HepG2 (cell line): Measurements from ENCODE around the gene AK9. TPM values are rescaled to one million over a fixed set of nuclear protein-coding genes. Genes with fewer than 3 reads are reported as not detected.

Experiments used
- ADNP ChIP-seq: sonication (generic); formaldehyde crosslinking; IDR thresholded peaks from 2 replicates; pipeline ENCODE4 v1.4.0; 2020; ENCODE audit warnings: missing genetic modification reagents
- BCL6 ChIP-seq: IDR thresholded peaks from 2 replicates; pipeline ENCODE4 v1.6.1; 2016; ENCODE audit warnings: missing genetic modification reagents, missing compliant biosample characterization
- CC2D1A ChIP-seq: sonication (generic); formaldehyde crosslinking; IDR thresholded peaks from 2 replicates; pipeline ENCODE4 v1.8.1; 2023; ENCODE audit warnings: mild to moderate bottlenecking, missing genetic modification reagents
- CSRNP1 ChIP-seq: sonication (generic); formaldehyde crosslinking; IDR thresholded peaks from 2 replicates; pipeline ENCODE4 v1.8.1; 2023; ENCODE audit warnings: mild to moderate bottlenecking, missing genetic modification reagents
- DMAP1 ChIP-seq: IDR thresholded peaks from 2 replicates; pipeline ENCODE4 v1.6.1; 2016
- HNRNPH1 ChIP-seq: fragments of 200-400 bp; formaldehyde crosslinking; optimal IDR thresholded peaks from 2 replicates; pipeline ENCODE3; 2017; ENCODE audit warnings: mild to moderate bottlenecking, low read depth, low read length
- HNRNPUL1 ChIP-seq: fragments of 200-400 bp; formaldehyde crosslinking; IDR thresholded peaks from 2 replicates; pipeline ENCODE4 v1.6.1; 2017; ENCODE audit warnings: low read depth, mild to moderate bottlenecking, low read length, moderate library complexity
- KLF11 ChIP-seq: IDR thresholded peaks from 2 replicates; pipeline ENCODE4 v1.6.1; 2016; ENCODE audit warnings: missing compliant biosample characterization
- NR1H2 ChIP-seq: sonication (generic); formaldehyde crosslinking; IDR thresholded peaks from 2 replicates; pipeline ENCODE4 v1.8.1; 2022; ENCODE audit warnings: low read depth, missing genetic modification reagents, borderline replicate concordance
- PHF5A ChIP-seq: IDR thresholded peaks from one replicate; pipeline ENCODE4 v1.6.1; 2018; ENCODE audit warnings: low read depth, missing genetic modification reagents; ENCODE audit not compliant: unreplicated experiment
- RERE ChIP-seq: IDR thresholded peaks from 2 replicates; pipeline ENCODE4 v1.6.1; 2016; ENCODE audit warnings: low read depth, missing genetic modification reagents, missing compliant biosample characterization
- RFX1 ChIP-seq: fragments of 450-650 bp; IDR thresholded peaks from 2 replicates; pipeline ENCODE4 v1.6.1; 2017
- RFXANK ChIP-seq: IDR thresholded peaks from 2 replicates; pipeline ENCODE4 v1.6.1; 2016
- RNF219 ChIP-seq: sonication (generic); formaldehyde crosslinking; IDR thresholded peaks from 2 replicates; pipeline ENCODE4 v1.5.0; 2020; ENCODE audit warnings: mild to moderate bottlenecking, missing genetic modification reagents
- SAP130 ChIP-seq: IDR thresholded peaks from 2 replicates; pipeline ENCODE4 v1.6.1; 2016; ENCODE audit warnings: low read depth
- TEAD2 ChIP-seq: sonication (generic); formaldehyde crosslinking; IDR thresholded peaks from 2 replicates; pipeline ENCODE4 v1.9.0; 2021; ENCODE audit warnings: missing genetic modification reagents
- ZNF160 ChIP-seq: sonication (generic); formaldehyde crosslinking; IDR thresholded peaks from 2 replicates; pipeline ENCODE4 v1.8.0; 2022; ENCODE audit warnings: mild to moderate bottlenecking, inconsistent platforms, missing genetic modification reagents
- ZNF234 ChIP-seq: sonication (generic); formaldehyde crosslinking; conservative IDR thresholded peaks from 2 replicates; pipeline ENCODE4 v1.5.1; 2020; ENCODE audit warnings: mild to moderate bottlenecking, missing genetic modification reagents
- ZNF441 ChIP-seq: sonication (generic); formaldehyde crosslinking; IDR thresholded peaks from 2 replicates; pipeline ENCODE4 v1.7.0; 2021; ENCODE audit warnings: missing genetic modification reagents, borderline replicate concordance
- ZNF605 ChIP-seq: sonication (generic); formaldehyde crosslinking; IDR thresholded peaks from 2 replicates; pipeline ENCODE4 v1.8.0; 2022; ENCODE audit warnings: mild to moderate bottlenecking, missing genetic modification reagents
- ZNF616 ChIP-seq: sonication (generic); formaldehyde crosslinking; IDR thresholded peaks from 2 replicates; pipeline ENCODE4 v1.5.0; 2020; ENCODE audit warnings: low read depth, mild to moderate bottlenecking, missing genetic modification reagents
- ZNF749 ChIP-seq: sonication (generic); formaldehyde crosslinking; IDR thresholded peaks from 2 replicates; pipeline ENCODE4 v1.8.0; 2022; ENCODE audit warnings: mild to moderate bottlenecking, missing genetic modification reagents, moderate library complexity, borderline replicate concordance
- ZZZ3 ChIP-seq: sonication (generic); formaldehyde crosslinking; IDR thresholded peaks from 2 replicates; pipeline ENCODE4 v1.4.0; 2020; ENCODE audit warnings: missing genetic modification reagents, mild to moderate bottlenecking, borderline replicate concordance
- polyA plus RNA-seq, 8 experiments: library from polyadenylated mRNA; depleted of rRNA in 3 of 8; stranded (reverse) in 7 of 8; unstranded in 1 of 8; fragments of >200 nt; fragmentation: Illumina TruSeq in 4 of 8; extraction: Trizol in 4 of 8; gene quantifications; 2 replicates each; pipeline versions ENCODE4 v1.2.1 to v1.2.3, GENCODE V29; 2011 to 2016; ENCODE audit warnings: low read depth in 4 of 8, missing spikeins in 1 of 8, mixed read lengths in 1 of 8; ENCODE audit not compliant: insufficient read depth in 1 of 8
- total RNA-seq, 5 experiments: library from RNA; depleted of rRNA; stranded (reverse); fragments of >200 nt; fragmentation: Illumina TruSeq; extraction: Trizol; gene quantifications; 2 replicates each; pipeline ENCODE4 v1.2.3, GENCODE V29; 2016; ENCODE audit warnings: low read depth in 1 of 5

Gene AK9
- total and polyA plus RNA-seq, 2 of the 13 experiments (the other 11 are each of a cell fraction or from before 2014, with no cell fraction given) = 3.2 to 4.8 TPM

- TF ChIP-seq ZNF749 = peak; percentile 73; the same call in 1 of the 2 replicates
- no peak for TF ChIP-seq RNF219 (CRISPR knock-in tag)
- TF ChIP-seq ZNF616 (CRISPR knock-in tag) = no peak
- no peak for TF ChIP-seq CC2D1A (CRISPR knock-in tag)
- TF ChIP-seq CSRNP1 (CRISPR knock-in tag) = no peak
- TF ChIP-seq KLF11 (CRISPR knock-in tag) = no peak
- no peak for TF ChIP-seq RFXANK (CRISPR knock-in tag)
- TF ChIP-seq ZNF234 (CRISPR knock-in tag) = no peak
- TF ChIP-seq ZNF605 (CRISPR knock-in tag) = no peak
- no peak for TF ChIP-seq BCL6 (CRISPR knock-in tag)
- TF ChIP-seq RERE (CRISPR knock-in tag) = no peak
- no peak; the same call in 1 of the 2 replicates for TF ChIP-seq DMAP1 (CRISPR knock-in tag)
- no peak for TF ChIP-seq ZNF160 (CRISPR knock-in tag)
- TF ChIP-seq ZNF441 (CRISPR knock-in tag) = no peak
- no peak for TF ChIP-seq NR1H2 (CRISPR knock-in tag)
- no peak for TF ChIP-seq HNRNPH1
- no peak for TF ChIP-seq TEAD2 (CRISPR knock-in tag)
- no peak for TF ChIP-seq PHF5A (CRISPR knock-in tag)
- TF ChIP-seq RFX1 = no peak
- no peak for TF ChIP-seq HNRNPUL1
- TF ChIP-seq SAP130 (CRISPR knock-in tag) = peak; percentile 92
- no peak for TF ChIP-seq ZZZ3
- no peak for TF ChIP-seq ADNP
These were observed 207.9 kb downstream of the AK9 start, which contains the start of gene ZBTB24 (continued) for GRCh38 chr6:109482905-109483734.
